HFF-Myc (cell line): Measurements from ENCODE around the gene NDRG3.
"Not testable (repeated sequence)": the region's sequence is repeated elsewhere in the genome, so short reads cannot be mapped to it uniquely, and the experiment has no call there.

Experiments
- DNase-seq: peaks from one replicate; pipeline ENCODE4 v3.0.0-alpha.2; 2011; ENCODE audit warnings: low read depth; ENCODE audit errors: extremely low read depth
- H3K4me3 ChIP-seq: replicated peaks from 2 replicates; pipeline ENCODE4 v1.5.1; 2011; ENCODE audit warnings: low read depth, mild to moderate bottlenecking, control low read depth, low read length
- CTCF ChIP-seq: IDR thresholded peaks from 2 replicates; pipeline ENCODE4 v1.5.1; 2012; ENCODE audit warnings: mild to moderate bottlenecking, low read depth, low read length, control low read depth; ENCODE audit errors: missing control alignments

Gene NDRG3

GRCh38 chr20:36644032-36644705, 101.7 kb downstream of the NDRG3 start:
- no peak for TF ChIP-seq CTCF
- DNase-seq = no peak
- H3K4me3 ChIP-seq = no peak overlapping the region

GRCh38 chr20:36642136-36642535, 103.8 kb downstream of the NDRG3 start:
- TF ChIP-seq CTCF = no peak
- DNase-seq = no peak
- no peak overlapping the region for H3K4me3 ChIP-seq

DNA sequence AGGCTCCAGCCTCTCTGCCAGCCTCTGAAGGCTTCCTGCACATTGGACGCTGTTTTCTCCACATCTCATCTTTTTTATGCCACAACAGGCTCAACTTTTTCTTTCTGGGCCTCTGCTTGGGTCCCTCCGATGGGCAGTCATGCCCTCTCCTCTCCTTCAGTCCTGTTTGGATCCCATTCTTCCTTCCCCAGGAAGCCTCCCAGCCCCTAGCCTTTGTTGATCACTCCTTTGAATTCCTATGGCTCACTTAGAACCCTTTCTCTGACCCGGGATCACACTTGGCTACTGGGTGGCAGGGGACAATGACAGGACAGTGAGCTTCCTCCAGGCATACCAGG, 104.4 kb downstream of the NDRG3 start:
- no peak overlapping the region for H3K4me3 ChIP-seq
- no peak for DNase-seq
- no peak for TF ChIP-seq CTCF

DNA sequence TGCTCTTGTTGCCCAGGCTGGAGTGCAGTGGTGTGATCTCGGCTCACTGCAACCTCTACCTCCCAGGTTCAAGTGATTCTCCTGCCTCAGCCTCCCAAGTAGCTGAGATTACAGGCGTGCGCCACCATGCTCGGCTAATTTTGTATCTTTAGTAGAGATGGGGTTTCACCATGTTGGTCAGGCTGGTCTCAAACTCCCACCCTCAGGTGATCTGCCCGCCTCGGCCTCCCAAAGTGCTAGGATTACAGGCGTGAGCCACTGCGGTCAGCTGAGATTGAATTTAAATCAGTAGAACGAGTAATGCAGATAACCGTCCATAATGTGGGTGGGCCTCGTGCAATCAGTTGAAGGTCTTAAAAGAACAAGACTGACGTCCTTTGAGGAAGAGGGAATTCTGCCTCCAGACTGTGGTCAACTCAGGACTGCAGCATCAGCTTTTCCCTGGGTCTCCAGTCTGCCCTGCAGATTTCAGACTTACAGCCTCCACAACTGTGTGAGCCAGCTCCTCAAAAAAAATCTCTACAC, 107.0 kb downstream of the NDRG3 start:
- H3K4me3 ChIP-seq, DNase-seq: not testable (repeated sequence)

DNA sequence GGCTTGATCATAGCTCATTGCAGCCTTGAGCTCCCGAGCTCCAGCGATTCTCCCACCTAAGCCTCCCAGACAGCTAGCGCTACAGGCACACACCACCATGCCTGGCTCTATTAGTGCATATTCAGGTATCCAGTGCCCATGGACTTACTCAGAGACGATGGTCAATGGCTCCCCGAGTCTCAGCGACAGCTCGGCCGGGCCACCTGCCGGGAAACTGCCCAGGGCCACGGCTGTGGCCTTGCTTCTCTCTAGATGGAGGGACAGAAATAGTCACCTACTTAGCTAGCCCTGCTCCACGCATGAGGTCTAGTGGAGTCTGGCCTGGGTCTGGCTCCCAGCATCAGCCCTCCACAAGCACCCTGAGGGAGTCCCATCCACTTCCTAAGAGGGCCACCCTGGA, 111.5 kb downstream of the NDRG3 start:
- no peak for DNase-seq
- no peak for TF ChIP-seq CTCF
- no peak overlapping the region for H3K4me3 ChIP-seq

GRCh38 chr20:36633285-36633772, 112.6 kb downstream of the NDRG3 start:
- H3K4me3 ChIP-seq = no peak overlapping the region
- TF ChIP-seq CTCF = no peak
- DNase-seq = no peak

- no peak for TF ChIP-seq CTCF
- H3K4me3 ChIP-seq = no peak overlapping the region
- DNase-seq = no peak
Observed at GRCh38 chr20:36632487-36633284, 113.2 kb downstream of the NDRG3 start.
